H1 (cell line): Measurements from ENCODE around the gene IMPDH1. TPM values are rescaled to one million over a fixed set of nuclear protein-coding genes. Genes with fewer than 3 reads are reported as not detected.

Experiments
- CTCF ChIA-PET: fragments of 300-600 bp; sonication (Branson Sonifier 250); formaldehyde crosslinking; loops from one replicate; lab custom pipeline; 2021; ENCODE audit not compliant: partially characterized antibody; lab: Charles Lee
- POLR2A ChIA-PET: fragments of 300-600 bp; sonication (Branson Sonifier 250); formaldehyde crosslinking; loops from one replicate; lab custom pipeline; 2021; ENCODE audit warnings: inconsistent platforms; ENCODE audit not compliant: partially characterized antibody; lab: Charles Lee
- DNase-seq, 2 experiments: peaks; one replicate each; pipeline versions ENCODE4 v3.0.0 to v3.0.0-alpha.2; 2010 to 2022; ENCODE audit warnings: low spot score in 2 of 2, low read depth in 1 of 2, mixed read lengths in 1 of 2
- FAIRE-seq: peaks from 2 replicates; lab custom pipeline; 2011; peaks lifted over from hg19 to GRCh38; lab: Jason Lieb, UNC
- H2AFZ ChIP-seq: 2 replicates; pipeline ENCODE4 v1.8.1; 2012; ENCODE audit warnings: low read length, inconsistent platforms
- H2AK5ac ChIP-seq: 2 replicates; pipeline ENCODE4 v1.6.1; 2013; ENCODE audit warnings: low read depth, low read length
- H2BK120ac ChIP-seq: replicated peaks from 2 replicates; pipeline ENCODE3; 2013; ENCODE audit warnings: low read depth, low read length, inconsistent platforms
- H2BK12ac ChIP-seq: 2 replicates; pipeline ENCODE4 v1.6.1; 2013; ENCODE audit warnings: low read depth, low read length
- H2BK15ac ChIP-seq: 2 replicates; pipeline ENCODE4 v1.6.1; 2013; ENCODE audit warnings: low read length
- H2BK20ac ChIP-seq: 2 replicates; pipeline ENCODE4 v1.6.1; 2013; ENCODE audit warnings: low read length
- H2BK5ac ChIP-seq: 2 replicates; pipeline ENCODE4 v1.6.1; 2013; ENCODE audit warnings: low read depth, low read length
- H3K14ac ChIP-seq: 2 replicates; pipeline ENCODE4 v1.6.1; 2013; ENCODE audit warnings: inconsistent platforms; ENCODE audit not compliant: insufficient read length
- H3K18ac ChIP-seq: 2 replicates; pipeline ENCODE4 v1.6.1; 2013; ENCODE audit warnings: low read length; ENCODE audit errors: extremely low read depth
- H3K23ac ChIP-seq: 2 replicates; pipeline ENCODE4 v1.6.1; 2013; ENCODE audit warnings: inconsistent platforms; ENCODE audit not compliant: insufficient read length
- H3K23me2 ChIP-seq: 2 replicates; pipeline ENCODE4 v1.6.1; 2013; ENCODE audit warnings: low read depth, low read length
- H3K27ac ChIP-seq: 2 replicates; pipeline ENCODE4 v1.6.1; 2011; ENCODE audit warnings: low read depth, low read length, inconsistent platforms
- H3K27me3 ChIP-seq, 4 experiments: replicated peaks in 1 of 4; 1 replicate in 1 of 4; 2 replicates in 3 of 4; pipeline versions ENCODE4 v1.6.1 to v1.8.1; 2011 to 2013; ENCODE audit warnings: low read length in 3 of 4, mild to moderate bottlenecking in 3 of 4, inconsistent platforms in 2 of 4, mixed read lengths in 2 of 4, moderate library complexity in 1 of 4; ENCODE audit not compliant: control insufficient read depth in 3 of 4, insufficient read depth in 3 of 4; ENCODE audit errors: extremely low read depth in 1 of 4
- H3K36me3 ChIP-seq, 4 experiments: 2 replicates each; pipeline versions ENCODE4 v1.6.1 to v1.8.1; 2011 to 2013; ENCODE audit warnings: mild to moderate bottlenecking in 4 of 4, low read length in 3 of 4, moderate library complexity in 2 of 4, control low read depth in 1 of 4, inconsistent platforms in 1 of 4; ENCODE audit not compliant: insufficient read depth in 4 of 4, control insufficient read depth in 2 of 4
- H3K4ac ChIP-seq: replicated peaks from 2 replicates; pipeline ENCODE3; 2013; ENCODE audit warnings: low read length, low read depth, mixed read lengths, inconsistent platforms; ENCODE audit not compliant: insufficient read length
- H3K4me1 ChIP-seq, 4 experiments: replicated peaks in 1 of 4; 1 replicate in 1 of 4; 2 replicates in 3 of 4; pipeline versions ENCODE4 v1.6.1 to v1.8.1; 2011 to 2013; ENCODE audit warnings: low read length in 3 of 4, inconsistent platforms in 2 of 4, mixed read lengths in 1 of 4; ENCODE audit not compliant: insufficient read depth in 4 of 4, control insufficient read depth in 3 of 4
- H3K4me2 ChIP-seq, 2 experiments: 2 replicates each; pipeline versions ENCODE4 v1.6.1 to v1.8.1; 2011 to 2013; ENCODE audit warnings: low read depth in 2 of 2, low read length in 2 of 2, control low read depth in 1 of 2, inconsistent platforms in 1 of 2, mild to moderate bottlenecking in 1 of 2; ENCODE audit not compliant: insufficient read depth in 1 of 2
- H3K4me3 ChIP-seq, 4 experiments: fragments of 200-600, 300-600 bp in 1 of 4; sonication (generic), shearing (Covaris generic), sonication (Bioruptor Twin) in 1 of 4; 2 replicates each; pipeline versions ENCODE4 v1.5.1 to v1.8.1; 2011 to 2016; ENCODE audit warnings: low read length in 4 of 4, low read depth in 3 of 4, control low read depth in 2 of 4, inconsistent platforms in 2 of 4, mild to moderate bottlenecking in 2 of 4, mixed read lengths in 1 of 4, moderate library complexity in 1 of 4; ENCODE audit not compliant: insufficient read depth in 2 of 4; ENCODE audit errors: extremely low read depth in 1 of 4
- H3K56ac ChIP-seq: replicated peaks from 2 replicates; pipeline ENCODE3; 2013; ENCODE audit warnings: low read depth, mild to moderate bottlenecking, mixed read lengths, low read length, inconsistent platforms; ENCODE audit not compliant: insufficient read length
- H3K79me1 ChIP-seq: 2 replicates; pipeline ENCODE4 v1.6.1; 2013; ENCODE audit warnings: low read depth, low read length, control low read depth
- H3K79me2 ChIP-seq, 2 experiments: 2 replicates each; pipeline versions ENCODE4 v1.6.1 to v1.8.1; 2012 to 2013; ENCODE audit warnings: low read length in 2 of 2, mild to moderate bottlenecking in 2 of 2, inconsistent platforms in 1 of 2; ENCODE audit not compliant: insufficient read depth in 2 of 2, control insufficient read depth in 1 of 2
- H3K9ac ChIP-seq, 4 experiments: replicated peaks in 1 of 4; 1 replicate in 1 of 4; 2 replicates in 3 of 4; pipeline versions ENCODE4 v1.6.1 to v1.8.1; 2011 to 2013; ENCODE audit warnings: low read depth in 3 of 4, low read length in 3 of 4, control low read depth in 2 of 4, mild to moderate bottlenecking in 2 of 4, moderate library complexity in 2 of 4, inconsistent platforms in 1 of 4; ENCODE audit errors: extremely low read depth in 1 of 4
- H3K9me3 ChIP-seq, 2 experiments: 2 replicates each; pipeline versions ENCODE4 v1.6.1 to v1.8.1; 2012 to 2013; ENCODE audit warnings: mild to moderate bottlenecking in 2 of 2, moderate library complexity in 2 of 2, control low read depth in 1 of 2, inconsistent platforms in 1 of 2, low read depth in 1 of 2, low read length in 1 of 2, mixed read lengths in 1 of 2; ENCODE audit not compliant: insufficient read depth in 2 of 2
- H4K20me1 ChIP-seq, 2 experiments: replicated peaks in 1 of 2; 2 replicates each; pipeline versions ENCODE3 to v1.8.1; 2011 to 2013; ENCODE audit warnings: inconsistent platforms in 2 of 2, low read length in 2 of 2, mild to moderate bottlenecking in 1 of 2; ENCODE audit not compliant: insufficient read depth in 2 of 2, control insufficient read depth in 1 of 2
- H4K5ac ChIP-seq: 2 replicates; pipeline ENCODE4 v1.6.1; 2013; ENCODE audit warnings: low read length, low read depth, mixed read lengths, inconsistent platforms; ENCODE audit not compliant: insufficient read length
- H4K8ac ChIP-seq: 2 replicates; pipeline ENCODE4 v1.8.0; 2013; ENCODE audit warnings: mild to moderate bottlenecking, moderate library complexity, low read length, inconsistent platforms; ENCODE audit not compliant: insufficient read depth; ENCODE audit errors: extremely low read depth
- H4K91ac ChIP-seq: replicated peaks from 2 replicates; pipeline ENCODE3; 2013; ENCODE audit warnings: low read length, mixed read lengths, inconsistent platforms; ENCODE audit not compliant: insufficient read length
- CBX5 ChIP-seq: fragments of 300-800, 300-1000 bp; sonication (generic); IDR thresholded peaks from 2 replicates; pipeline ENCODE4 v1.7.1; 2016; ENCODE audit warnings: antibody characterized with exemption, low read length, low read depth
- EZH2 ChIP-seq: fragments of 200-600 bp; sonication (generic); IDR thresholded peaks from 2 replicates; pipeline ENCODE4 v1.7.1; 2012; ENCODE audit warnings: low read depth, mild to moderate bottlenecking, moderate library complexity, low read length, inconsistent platforms; ENCODE audit not compliant: severe bottlenecking
- GTF2F1 ChIP-seq: IDR thresholded peaks from 2 replicates; pipeline ENCODE4 v1.6.1; 2012; ENCODE audit warnings: low read depth, low read length, improper control_type of control experiment, borderline replicate concordance
- HDAC6 ChIP-seq: IDR thresholded peaks from one replicate; pipeline ENCODE4 v1.7.1; 2012; ENCODE audit warnings: low read depth, mild to moderate bottlenecking, inconsistent platforms, low read length, moderate library complexity
- NRF1 ChIP-seq: IDR thresholded peaks from 2 replicates; pipeline ENCODE4 v1.6.1; 2011; ENCODE audit warnings: mild to moderate bottlenecking, low read depth, low read length, improper control_type of control experiment
- RBBP5 ChIP-seq: IDR thresholded peaks from 2 replicates; pipeline ENCODE4 v1.7.1; 2012; ENCODE audit warnings: low read depth, mild to moderate bottlenecking, inconsistent platforms, low read length, moderate library complexity, borderline replicate concordance
- RNF2 ChIP-seq: fragments of 200-900, 300-1000 bp; sonication (generic); IDR thresholded peaks from 2 replicates; pipeline ENCODE4 v1.7.1; 2016; ENCODE audit warnings: borderline replicate concordance, low read depth, mild to moderate bottlenecking, antibody characterized with exemption, low read length; ENCODE audit not compliant: poor library complexity, severe bottlenecking; ENCODE audit errors: missing control alignments
- SP2 ChIP-seq: IDR thresholded peaks from 2 replicates; pipeline ENCODE4 v1.6.1; 2012; ENCODE audit warnings: mild to moderate bottlenecking, low read length, inconsistent platforms
- SP4 ChIP-seq: IDR thresholded peaks from 2 replicates; pipeline ENCODE4 v1.6.1; 2012; ENCODE audit warnings: low read length, inconsistent platforms
- SUZ12 ChIP-seq: fragments of 200-600 bp; sonication (generic); IDR thresholded peaks from 2 replicates; pipeline ENCODE4 v1.6.1; 2012; ENCODE audit warnings: mild to moderate bottlenecking, inconsistent platforms, low read length, moderate library complexity, mixed read lengths
- WGBS, 2 experiments: shearing (Covaris generic) in 1 of 2; methylation state at CpG; one replicate each; pipeline versions ENCODE4 v1.1.6 to v1.1.7; 2013 to 2015; ENCODE audit warnings: low lambda C conversion rate in 2 of 2, mixed read lengths in 2 of 2, inconsistent platforms in 1 of 2, low coverage in 1 of 2, missing lambda C conversion rate in 1 of 2; ENCODE audit not compliant: insufficient replicate concordance in 2 of 2, insufficient coverage in 1 of 2, insufficient read length in 1 of 2; ENCODE audit errors: extremely low coverage in 1 of 2, missing lambda C conversion rate in 1 of 2; 5-methylcytosine and 5-hydroxymethylcytosine counted together
- polyA plus RNA-seq, 7 experiments: library from polyadenylated mRNA; depleted of rRNA in 3 of 7; stranded (reverse) in 5 of 7; unstranded in 2 of 7; fragments of >200 nt in 5 of 7; fragments of 200-250 nt in 2 of 7; gene quantifications; 1 replicate in 5 of 7; 2 replicates in 1 of 7; 4 replicates in 1 of 7; pipeline versions ENCODE4 v1.2.1 to v1.2.3, GENCODE V29; 2011 to 2013; ENCODE audit warnings: missing spikeins in 2 of 7, mixed read lengths in 2 of 7
- total RNA-seq: library from RNA; stranded (reverse); fragmentation: NEBNext Ultra II Directional; extraction: Animal tissue kit (Norgen Biotek cat#: 25700); gene quantifications from 2 replicates; pipeline ENCODE4 v1.2.1, GENCODE V29; 2021

Gene IMPDH1
- total and polyA plus RNA-seq, 2 of the 8 experiments (the other 6 are each of a cell fraction or from before 2014, with no cell fraction given), result 45.8 TPM

- H4K8ac ChIP-seq, result no peak within 1 kb of the TSS; the same call in 1 of the 2 replicates
- peak within 1 kb of the TSS; percentile 44 to 77 (median 66) for H3K4me3 ChIP-seq
- peak within 1 kb of the TSS; percentile 88; the same call in 1 of the 2 replicates for H2BK15ac ChIP-seq
- no peaks in the 10 kb centered on the region for H3K79me1 ChIP-seq
- no peak within 1 kb of the TSS for H3K9ac ChIP-seq
- no peak within 1 kb of the TSS; the same call in 1 of the 2 replicates for H2BK5ac ChIP-seq
- POLR2A ChIA-PET, result interaction anchor here (1.7 kb wide), 1 partner anchor 10 kb away, joined by 10 read pairs; no protein-coding TSS in a partner anchor
- CTCF ChIA-PET, result interaction anchor here (0.6 to 11.5 kb wide), 9 partner anchors 9 to 676 kb away, joined by 3 to 274 read pairs (median 5); no protein-coding TSS in a partner anchor
- peak within 1 kb of the TSS; percentile 62; the same call in 1 of the 2 replicates for H2BK12ac ChIP-seq
- H3K79me2 ChIP-seq, result no peaks in the 10 kb centered on the region
- FAIRE-seq (peak; percentile 7), DNase-seq (peak in 1 of 2 experiments; percentile 73)
- no peak within 1 kb of the TSS for H3K23ac ChIP-seq
- H3K23me2 ChIP-seq, result peaks cover 8% of the 10 kb centered on the region; the same call in 1 of the 2 replicates
- H2AFZ ChIP-seq, result peak within 1 kb of the TSS; percentile 14; the same call in 1 of the 2 replicates
- no peak within 1 kb of the TSS for H3K14ac ChIP-seq
- H3K56ac ChIP-seq, result peak within 1 kb of the TSS; percentile 38
- H3K4me2 ChIP-seq, result peak within 1 kb of the TSS; percentile 74 to 97
- peaks cover 0 to 14% (median 7%) of the 10 kb centered on the region in 4 experiments; a peak in 5 of 7 replicates for H3K4me1 ChIP-seq
- WGBS, 2 experiments, result 4% methylated on average over 31 of the region's 88 CpGs; no CpG with 5 or more reads in 1 of the 2 experiments
- H3K36me3 ChIP-seq, result peaks cover 0 to 9% (median 0%) of the 10 kb centered on the region in 4 experiments; a peak in 1 of 8 replicates
- no peak within 1 kb of the TSS for H4K91ac ChIP-seq
- peak within 1 kb of the TSS; percentile 87 for H3K18ac ChIP-seq
- no peak within 1 kb of the TSS for H3K27ac ChIP-seq
- peak within 1 kb of the TSS; percentile 64 for H4K5ac ChIP-seq
- peak within 1 kb of the TSS; percentile 72; the same call in 1 of the 2 replicates for H2BK20ac ChIP-seq
- H2AK5ac ChIP-seq, result no peak within 1 kb of the TSS
- H3K4ac ChIP-seq, result no peak within 1 kb of the TSS
- H3K9me3 ChIP-seq, result no peaks in the 10 kb centered on the region
- H4K20me1 ChIP-seq, result no peaks in the 10 kb centered on the region
- peaks cover 28 to 70% (median 57%) of the 10 kb centered on the region in 4 experiments for H3K27me3 ChIP-seq
- no peak within 1 kb of the TSS for H2BK120ac ChIP-seq
- TF ChIP-seq SUZ12 (peak; percentile 91), HDAC6 (no peak), RBBP5 (peak; percentile 18; the same call in 1 of the 2 replicates), SP2 (no peak), CBX5 (no peak), EZH2 (peak; percentile 91), RNF2 (no peak), SP4 (no peak), NRF1 (no peak), GTF2F1 (no peak)
These were observed 48.1 kb downstream of the IMPDH1 start, which contains the start of gene PRRT4 for GRCh38 chr7:128361411-128362379. Gene PRRT4, minus strand, starts transcription at chr7:128361690.
